ENCODE results near the gene FBXO8. TPM values are rescaled to one million over a fixed set of nuclear protein-coding genes. Genes with fewer than 3 reads are reported as not detected.

FBXO8 gene
- total RNA-seq, 4 donors from 2014 or later: 38.4 to 47.0 (median 42.5) TPM

DNA sequence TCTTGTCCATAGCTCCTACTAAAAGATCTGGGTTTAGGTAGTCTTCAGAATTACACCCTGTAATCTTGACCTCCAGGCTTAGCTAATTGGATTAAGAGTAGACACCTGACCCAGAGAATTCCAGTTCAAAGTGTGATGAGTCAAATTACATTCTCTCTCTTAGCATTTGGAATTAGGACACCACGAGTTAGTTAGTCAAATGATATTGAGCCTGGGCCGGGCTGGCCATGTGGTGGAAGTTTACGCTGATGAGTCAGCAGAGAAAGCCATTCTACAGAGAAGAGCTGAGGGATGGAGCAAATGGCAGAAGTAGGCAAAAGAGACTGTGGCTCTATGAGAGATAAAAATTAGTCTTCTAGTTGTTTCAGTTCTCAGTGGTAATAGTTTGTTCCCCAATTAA lies 31.3 kb upstream of the FBXO8 start:
- DNase-seq: no peak
- intact Hi-C loops (cut with DNase I): no loop called here
- TF ChIP-seq POLR2A (IDR thresholded peaks at IDR 0.05): no peak
- TF ChIP-seq, protein P1, sequence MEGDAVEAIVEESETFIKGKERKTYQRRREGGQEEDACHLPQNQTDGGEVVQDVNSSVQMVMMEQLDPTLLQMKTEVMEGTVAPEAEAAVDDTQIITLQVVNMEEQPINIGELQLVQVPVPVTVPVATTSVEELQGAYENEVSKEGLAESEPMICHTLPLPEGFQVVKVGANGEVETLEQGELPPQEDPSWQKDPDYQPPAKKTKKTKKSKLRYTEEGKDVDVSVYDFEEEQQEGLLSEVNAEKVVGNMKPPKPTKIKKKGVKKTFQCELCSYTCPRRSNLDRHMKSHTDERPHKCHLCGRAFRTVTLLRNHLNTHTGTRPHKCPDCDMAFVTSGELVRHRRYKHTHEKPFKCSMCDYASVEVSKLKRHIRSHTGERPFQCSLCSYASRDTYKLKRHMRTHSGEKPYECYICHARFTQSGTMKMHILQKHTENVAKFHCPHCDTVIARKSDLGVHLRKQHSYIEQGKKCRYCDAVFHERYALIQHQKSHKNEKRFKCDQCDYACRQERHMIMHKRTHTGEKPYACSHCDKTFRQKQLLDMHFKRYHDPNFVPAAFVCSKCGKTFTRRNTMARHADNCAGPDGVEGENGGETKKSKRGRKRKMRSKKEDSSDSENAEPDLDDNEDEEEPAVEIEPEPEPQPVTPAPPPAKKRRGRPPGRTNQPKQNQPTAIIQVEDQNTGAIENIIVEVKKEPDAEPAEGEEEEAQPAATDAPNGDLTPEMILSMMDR (IDR thresholded peaks at IDR 0.05): no peak
- Histone ChIP-seq H3K27me3 (no peaks in the 10 kb centered on the region), H3K9me3 (no peaks in the 10 kb centered on the region), H3K4me1 (no peaks in the 10 kb centered on the region), H3K27ac (no peak overlapping the region), H3K4me3 (replicated peaks in 1 of 3) (no peak overlapping the region), H3K36me3 (peaks cover 5 to 11% of the 10 kb centered on the region in 2 donors)
- WGBS, 2 donors: 85 to 92% methylated on average over 3 of the region's 3 CpGs

DNA sequence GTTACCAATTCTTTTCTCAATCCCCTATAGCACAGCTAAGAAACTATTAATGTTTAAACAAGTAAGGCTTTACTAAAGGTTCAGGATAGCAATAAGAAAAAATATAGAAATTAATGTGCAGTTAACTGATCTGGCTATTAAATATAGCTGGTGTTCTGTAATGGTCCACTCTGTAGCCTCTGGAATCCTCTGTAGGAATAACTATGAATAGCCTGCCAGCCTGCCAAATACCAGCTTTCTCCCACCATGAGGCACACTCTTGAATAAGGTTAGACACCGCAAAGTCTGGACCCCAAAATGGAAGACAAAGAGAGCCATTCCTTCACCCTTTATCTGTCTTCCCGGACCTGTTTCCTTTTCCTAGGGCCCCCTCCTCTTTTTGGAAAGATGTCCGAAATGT lies 30.8 kb upstream of the FBXO8 start:
- peaks cover 8 to 14% of the 10 kb centered on the region in 2 donors for H3K36me3 ChIP-seq

DNA sequence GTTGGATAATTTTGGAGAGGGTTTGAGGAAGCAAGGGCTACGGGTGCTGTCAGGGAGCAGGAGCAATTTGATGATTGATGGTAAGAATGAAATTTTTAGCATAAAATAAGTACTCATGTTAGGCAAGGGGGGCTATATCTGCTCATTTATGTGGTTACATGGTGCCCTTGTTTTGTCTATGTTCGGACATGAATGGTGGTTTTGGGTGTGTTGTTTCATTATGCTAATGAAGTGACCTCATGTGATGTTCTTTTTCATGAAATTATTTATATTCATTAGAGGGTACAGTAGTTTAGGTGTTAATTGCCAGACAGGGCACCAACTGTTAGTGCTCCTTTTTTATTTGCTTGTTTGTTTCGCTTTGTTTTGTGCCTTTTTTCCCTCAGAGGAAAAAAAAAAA lies 29.5 kb upstream of the FBXO8 start:
- H3K27ac ChIP-seq: no peak overlapping the region
- H3K27me3 ChIP-seq: no peaks in the 10 kb centered on the region
- no peaks in the 10 kb centered on the region for H3K9me3 ChIP-seq
- no peak overlapping the region for H3K4me3 ChIP-seq (replicated peaks in 1 of 3)
- 92 to 98% methylated on average over 3 of the region's 3 CpGs for WGBS, 2 donors
- intact Hi-C loops (cut with DNase I): no loop called here
- H3K4me1 ChIP-seq: no peaks in the 10 kb centered on the region
- peaks cover 9 to 14% of the 10 kb centered on the region in 2 donors for H3K36me3 ChIP-seq
- TF ChIP-seq, protein P1 (IDR thresholded peaks at IDR 0.05): no peak
- no peak for TF ChIP-seq POLR2A (IDR thresholded peaks at IDR 0.05)
- no peak for DNase-seq

More for the DNA sequence above, 30.8 kb upstream of the FBXO8 start:
- WGBS, 2 donors: 93 to 98% methylated on average over 3 of the region's 3 CpGs
- Histone ChIP-seq H3K4me1 (no peaks in the 10 kb centered on the region), H3K27ac (no peak overlapping the region), H3K4me3 (replicated peaks in 1 of 3) (no peak overlapping the region), H3K27me3 (no peaks in the 10 kb centered on the region), H3K9me3 (no peaks in the 10 kb centered on the region)
- intact Hi-C loops (cut with DNase I): no loop called here
- DNase-seq: no peak
- no peak for TF ChIP-seq POLR2A (IDR thresholded peaks at IDR 0.05)
- TF ChIP-seq, protein P1 (IDR thresholded peaks at IDR 0.05): no peak

DNA sequence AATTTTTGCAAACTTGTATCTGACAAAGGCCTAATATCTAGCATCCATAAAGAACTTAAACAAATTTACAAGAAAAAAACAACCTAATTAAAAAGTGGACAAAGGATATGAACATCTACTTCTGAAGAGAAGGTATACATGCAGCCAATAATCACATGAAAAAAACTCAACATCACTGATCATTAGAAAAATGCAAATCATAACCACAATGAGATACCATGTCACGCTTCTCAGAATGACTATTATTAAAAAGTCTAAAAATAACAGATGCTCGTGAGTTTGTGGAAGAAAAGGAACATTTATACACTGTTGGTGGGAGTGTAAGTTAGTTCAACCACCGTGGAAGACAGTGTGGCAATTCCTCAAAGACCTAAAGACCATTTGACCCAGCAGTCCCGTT lies 24.2 kb upstream of the FBXO8 start:
- no peak overlapping the region for H3K4me3 ChIP-seq (replicated peaks in 1 of 3)
- H3K36me3 ChIP-seq: peaks cover 9 to 11% of the 10 kb centered on the region in 2 donors
- no peaks in the 10 kb centered on the region for H3K9me3 ChIP-seq
- H3K27me3 ChIP-seq: no peaks in the 10 kb centered on the region
- TF ChIP-seq POLR2A (IDR thresholded peaks at IDR 0.05): no peak
- no peak for DNase-seq
- intact Hi-C loops (cut with DNase I): no loop called here
- WGBS, 2 donors: 91 to 95% methylated on average over 4 of the region's 4 CpGs
- H3K4me1 ChIP-seq: no peaks in the 10 kb centered on the region
- no peak overlapping the region for H3K27ac ChIP-seq

DNA sequence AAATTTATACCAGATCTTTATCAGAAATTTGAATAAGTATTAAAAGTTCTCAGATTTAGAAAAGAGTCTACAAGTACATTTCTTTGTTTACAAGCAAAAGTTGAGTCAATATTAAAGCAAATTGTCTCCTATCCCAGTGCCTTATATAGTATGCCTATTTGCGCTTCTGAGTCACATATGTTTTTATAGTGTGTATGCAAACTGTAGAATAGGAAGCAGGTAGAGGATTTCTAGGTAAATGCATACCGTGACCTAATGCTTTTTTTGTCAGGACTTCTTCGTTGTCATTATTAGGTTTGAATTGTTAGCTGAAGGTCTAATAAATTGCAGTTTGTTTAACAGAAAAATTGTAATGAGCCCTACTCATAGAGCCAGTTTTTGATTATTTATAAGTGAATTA lies 22.5 kb upstream of the FBXO8 start:
- Histone ChIP-seq H3K4me1 (no peaks in the 10 kb centered on the region), H3K27ac (no peak overlapping the region), H3K9me3 (no peaks in the 10 kb centered on the region), H3K27me3 (no peaks in the 10 kb centered on the region), H3K36me3 (peaks cover 4 to 11% of the 10 kb centered on the region in 2 donors), H3K4me3 (replicated peaks in 1 of 3) (no peak overlapping the region)
- TF ChIP-seq, protein P1 (IDR thresholded peaks at IDR 0.05): no peak
- TF ChIP-seq POLR2A (IDR thresholded peaks at IDR 0.05): no peak
- 98% methylated on average over 3 of the region's 3 CpGs for WGBS, 2 donors
- intact Hi-C loops (cut with DNase I): no loop called here
- no peak for DNase-seq

DNA sequence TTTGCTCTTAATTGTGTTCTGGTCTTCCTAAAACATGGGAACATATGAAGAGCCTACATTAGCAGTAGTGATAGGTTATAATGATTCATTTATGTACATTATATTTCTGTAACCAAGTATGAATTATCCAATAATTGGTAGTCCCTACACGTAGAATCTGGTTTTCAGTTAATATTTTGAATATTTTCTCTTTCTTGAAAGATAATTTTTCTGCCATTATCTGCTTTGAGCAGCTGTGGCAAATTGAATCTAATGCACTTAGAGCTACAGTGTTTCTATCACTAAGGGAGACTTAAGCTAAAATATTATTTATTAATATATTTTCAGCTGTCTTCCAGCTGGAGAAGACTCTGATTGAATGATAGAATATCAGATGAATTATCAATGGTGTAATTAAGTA lies 21.2 kb upstream of the FBXO8 start:
- Histone ChIP-seq H3K36me3 (peaks cover 4 to 13% of the 10 kb centered on the region in 2 donors), H3K4me3 (replicated peaks in 1 of 3) (no peak overlapping the region)
- TF ChIP-seq POLR2A (IDR thresholded peaks at IDR 0.05): no peak
- TF ChIP-seq, protein P1 (IDR thresholded peaks at IDR 0.05): no peak

More for the DNA sequence above, 21.2 kb upstream of the FBXO8 start:
- Histone ChIP-seq H3K27me3 (no peaks in the 10 kb centered on the region), H3K4me1 (no peaks in the 10 kb centered on the region), H3K27ac (no peak overlapping the region), H3K9me3 (no peaks in the 10 kb centered on the region)
- intact Hi-C loops (cut with DNase I): no loop called here
- DNase-seq: no peak
- WGBS, 2 donors: 93 to 96% methylated on average over 1 of the region's 1 CpG
